ENCODE results near the gene CACNA1C.
A peak's percentile ranks its signal among the peaks of the same experiment; 100 is the strongest.

CACNA1C gene

GRCh38 chr12:2061402-2061801, 8.6 kb downstream of the CACNA1C start:
- intact Hi-C loops (cut with DNase I) = no loop called here
- DNase-seq = no peak

DNA sequence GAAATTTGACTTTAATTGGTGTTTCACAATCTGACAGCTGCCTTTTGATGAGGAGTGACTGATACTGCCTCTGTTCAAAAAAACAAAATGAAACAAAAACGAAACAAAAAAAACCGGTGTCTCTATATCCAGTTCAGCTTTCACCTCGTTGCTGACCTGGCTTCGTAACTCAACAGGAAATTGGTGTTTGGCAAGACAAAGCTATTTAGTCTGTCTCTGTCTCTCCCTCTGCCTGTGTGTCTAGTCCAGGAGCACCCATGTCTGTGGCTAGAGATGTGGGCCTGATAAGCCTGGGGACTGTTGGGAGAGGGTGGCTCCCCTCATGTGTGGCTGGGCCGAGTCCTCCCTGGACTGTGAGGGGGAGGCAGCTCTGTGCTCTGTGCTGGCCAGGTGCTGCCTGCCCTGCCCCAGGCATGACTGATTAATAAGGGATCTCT, 11.3 kb downstream of the CACNA1C start:
- DNase-seq = no peak

GRCh38 chr12:2068653-2069052, 15.9 kb downstream of the CACNA1C start:
- DNase-seq = no peak
- intact Hi-C loops (cut with DNase I) = no loop called here

More for the DNA sequence above, 11.3 kb downstream of the CACNA1C start:
- intact Hi-C loops (cut with DNase I) = no loop called here

DNA sequence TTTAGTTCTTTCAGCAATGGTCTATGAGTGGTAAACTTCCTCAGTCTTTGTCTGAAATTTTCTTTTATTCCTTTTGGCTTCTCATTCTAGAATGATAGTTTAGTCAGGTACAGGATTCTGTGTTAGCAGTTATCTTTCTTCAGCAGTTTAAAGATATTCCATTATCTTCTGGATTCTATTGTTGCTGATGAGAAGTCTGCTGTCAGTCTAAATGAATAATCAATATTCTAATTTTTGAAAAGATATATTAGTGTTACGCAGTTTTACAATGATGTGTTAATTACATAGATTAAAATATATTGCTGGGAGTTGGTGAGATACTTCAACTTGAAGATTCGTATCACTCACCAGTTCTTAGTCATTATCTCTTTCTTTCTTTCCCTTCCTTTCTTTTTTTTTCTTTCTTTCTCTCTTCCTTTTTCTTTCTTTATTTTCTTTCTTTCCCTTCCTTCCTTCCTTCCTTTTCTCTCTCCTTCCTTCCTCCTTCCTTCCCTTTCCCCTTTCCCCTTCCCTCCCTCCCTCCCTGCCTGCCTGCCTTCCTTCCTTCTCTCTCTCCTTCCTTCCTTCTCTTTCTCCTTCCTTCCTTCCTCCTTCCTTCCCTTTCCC, 17.8 kb downstream of the CACNA1C start:
- intact Hi-C loops (cut with DNase I) = no loop called here
- no peak for DNase-seq

DNA sequence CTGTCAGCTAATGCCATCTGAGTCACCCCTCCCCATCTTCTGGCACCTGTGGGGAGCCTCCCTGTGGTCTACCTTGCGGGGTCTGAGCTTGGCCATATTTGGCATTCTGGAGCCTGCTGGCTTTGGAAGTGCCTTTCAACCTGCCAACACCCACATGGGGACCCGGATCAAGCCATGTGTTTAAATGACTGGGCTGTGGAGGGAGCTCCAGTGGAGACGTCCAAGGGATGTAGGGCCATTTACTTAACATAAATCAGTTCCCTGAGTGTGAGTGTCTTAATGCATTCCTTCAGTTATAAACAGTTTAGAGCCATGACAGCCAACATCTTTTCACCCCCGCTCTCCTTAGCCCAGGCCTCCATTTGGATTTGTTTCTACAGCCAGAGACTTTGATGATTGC, 22.0 kb downstream of the CACNA1C start:
- intact Hi-C loops (cut with DNase I) = no loop called here
- DNase-seq = no peak

GRCh38 chr12:2075508-2076195, 22.9 kb downstream of the CACNA1C start:
- no peak for DNase-seq
- intact Hi-C loops (cut with DNase I) = no loop called here

- DNase-seq = peak in 3 of 42 donors; percentile 17 to 36 (median 23)
- intact Hi-C loops (cut with DNase I) = no loop called here
Observed at GRCh38 chr12:2076196-2076570, 23.4 kb downstream of the CACNA1C start.

GRCh38 chr12:2076728-2077127, 23.9 kb downstream of the CACNA1C start:
- intact Hi-C loops (cut with DNase I) = no loop called here
- no peak for DNase-seq

DNA sequence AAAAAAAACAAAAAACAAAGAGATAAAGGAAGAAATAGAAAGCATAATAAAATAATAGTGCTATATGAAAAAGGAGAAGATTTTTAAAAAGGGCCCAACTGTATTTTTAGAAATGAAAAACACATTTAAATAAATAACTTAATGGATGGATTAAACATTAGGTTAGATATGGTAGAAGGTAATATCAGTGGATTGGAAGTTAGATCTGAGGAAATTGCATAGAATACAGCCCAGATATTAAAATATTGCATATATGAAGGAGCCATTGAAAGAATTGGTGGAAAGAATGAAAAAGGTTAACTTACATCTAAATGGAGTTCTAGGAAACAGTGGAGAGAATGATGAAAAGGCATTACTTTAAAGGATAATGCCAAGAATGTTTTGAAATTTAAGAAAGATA, 27.8 kb downstream of the CACNA1C start:
- no peak for DNase-seq
- intact Hi-C loops (cut with DNase I) = no loop called here

- intact Hi-C loops (cut with DNase I) = no loop called here
- DNase-seq = no peak
Observed at GRCh38 chr12:2082321-2082720, 29.5 kb downstream of the CACNA1C start.

DNA sequence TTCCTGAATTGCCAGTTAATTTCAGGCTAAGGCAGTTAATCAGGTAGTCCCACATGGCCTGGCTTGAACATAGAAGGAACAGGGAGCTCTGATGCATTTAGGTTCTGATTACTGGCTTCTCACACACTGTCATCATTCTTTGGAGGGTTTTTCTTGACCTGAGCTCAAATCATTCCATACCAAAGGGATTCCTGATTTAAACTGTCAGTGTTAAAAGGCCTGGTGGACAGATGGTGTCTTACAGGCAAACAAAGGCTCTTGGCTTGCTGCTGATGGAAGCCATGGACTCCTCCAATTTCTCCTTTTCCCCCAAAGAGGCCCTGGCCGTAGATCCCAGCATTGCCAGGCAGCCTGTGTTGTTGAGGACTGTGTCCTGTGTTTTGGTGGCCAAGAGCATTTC, 30.2 kb downstream of the CACNA1C start:
- no peak for DNase-seq
- intact Hi-C loops (cut with DNase I) = no loop called here

DNA sequence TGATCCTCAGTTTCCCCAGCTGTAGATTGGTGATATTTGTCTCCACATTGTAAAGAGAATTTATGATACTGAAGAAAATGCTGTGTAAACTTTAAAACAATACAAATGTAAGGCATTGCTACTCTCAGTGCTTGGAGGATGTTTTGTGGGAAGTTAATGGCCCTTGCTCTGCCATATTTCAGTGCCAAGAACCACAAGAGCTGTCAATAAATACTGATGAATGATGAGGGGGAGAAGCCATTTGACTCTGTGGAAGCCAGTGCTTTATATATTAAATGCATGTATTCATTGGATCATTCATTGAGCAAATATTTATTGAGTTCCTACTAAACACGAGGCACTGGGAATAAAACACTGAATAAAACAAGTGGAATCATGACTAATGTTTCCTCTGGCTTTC, 30.8 kb downstream of the CACNA1C start:
- no peak for DNase-seq
- intact Hi-C loops (cut with DNase I) = no loop called here

DNA sequence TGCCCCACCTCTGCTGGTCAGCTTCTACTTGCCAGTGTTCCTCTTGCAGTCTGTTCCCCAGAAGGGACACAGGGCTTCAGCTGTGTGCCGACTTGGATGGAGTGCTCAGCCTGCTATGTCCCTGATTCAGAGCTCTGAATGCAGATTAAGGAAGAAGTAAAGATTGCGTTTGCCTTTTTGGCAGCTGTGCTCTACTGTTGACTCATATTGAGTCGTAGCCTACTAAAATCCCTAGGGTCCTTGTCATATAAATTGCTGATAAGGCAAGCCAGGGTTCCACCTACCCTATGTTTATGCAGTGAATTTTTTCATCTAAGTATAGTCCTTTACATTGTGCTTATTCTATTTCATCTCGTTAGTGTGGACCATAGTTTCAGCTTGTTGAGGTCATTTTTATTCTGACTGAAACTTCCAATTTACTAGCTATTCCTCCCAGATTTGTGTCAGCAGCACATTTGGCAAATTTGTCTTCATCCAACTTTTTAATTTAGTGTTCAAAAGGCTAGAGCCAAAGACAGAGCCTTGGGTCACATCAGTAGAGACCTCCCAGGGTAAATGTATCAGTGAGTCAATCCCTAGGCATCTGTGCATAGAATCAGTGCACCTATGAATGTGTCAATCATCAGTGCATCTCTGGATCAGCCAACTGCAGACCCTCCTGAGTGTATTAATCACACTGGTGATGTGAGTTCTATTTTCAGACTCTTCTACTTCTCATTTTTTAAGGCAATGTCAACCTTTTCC, 31.9 kb downstream of the CACNA1C start:
- intact Hi-C loops (cut with DNase I) = no loop called here
- DNase-seq = peak in 1 of 42 donors; percentile 52

DNA sequence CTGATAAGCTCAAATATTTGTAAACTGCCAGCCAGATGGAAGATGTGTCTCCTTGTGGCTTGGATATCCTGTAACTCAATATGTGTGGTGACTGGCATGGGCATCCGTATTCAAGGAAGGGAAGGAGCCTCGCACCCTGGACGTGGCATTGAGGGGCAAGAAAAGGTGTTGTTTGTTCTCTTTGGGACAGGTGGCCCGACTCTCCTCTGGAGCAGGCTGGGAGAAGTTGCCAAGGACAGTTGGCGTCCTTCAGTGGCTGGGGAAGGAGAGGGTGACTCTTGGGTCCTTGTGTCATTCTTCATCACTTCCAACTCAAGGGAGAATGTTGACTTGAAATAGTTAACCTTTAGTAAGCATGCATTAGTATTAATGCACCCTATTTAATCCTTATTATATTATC, 39.6 kb downstream of the CACNA1C start:
- intact Hi-C loops (cut with DNase I) = no loop called here
- no peak for DNase-seq

GRCh38 chr12:2092890-2093289, 40.1 kb downstream of the CACNA1C start:
- DNase-seq = no peak

GRCh38 chr12:2094597-2094996, 41.8 kb downstream of the CACNA1C start:
- intact Hi-C loops (cut with DNase I) = no loop called here
- no peak for DNase-seq

More at GRCh38 chr12:2092890-2093289, 40.1 kb downstream of the CACNA1C start:
- intact Hi-C loops (cut with DNase I) = no loop called here

DNA sequence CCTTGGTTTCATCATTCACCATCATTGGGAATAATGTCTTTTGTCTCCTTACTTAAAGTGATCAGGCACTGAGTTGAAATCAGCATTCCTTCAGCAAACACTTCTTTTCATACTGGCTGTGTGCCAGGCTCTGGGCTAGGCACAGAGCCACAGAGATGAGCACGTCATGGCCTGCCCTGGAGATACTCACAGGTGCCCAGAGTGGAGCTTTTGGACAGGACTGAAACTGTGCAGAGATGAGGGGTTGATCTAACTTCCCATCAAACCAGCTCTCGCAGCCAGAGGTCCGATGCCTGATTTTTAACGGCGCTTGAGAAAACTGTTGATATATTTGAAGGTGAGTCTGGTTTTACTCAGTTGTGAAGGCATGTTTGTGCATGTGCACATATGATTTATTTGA, 43.1 kb downstream of the CACNA1C start:
- DNase-seq = no peak

DNA sequence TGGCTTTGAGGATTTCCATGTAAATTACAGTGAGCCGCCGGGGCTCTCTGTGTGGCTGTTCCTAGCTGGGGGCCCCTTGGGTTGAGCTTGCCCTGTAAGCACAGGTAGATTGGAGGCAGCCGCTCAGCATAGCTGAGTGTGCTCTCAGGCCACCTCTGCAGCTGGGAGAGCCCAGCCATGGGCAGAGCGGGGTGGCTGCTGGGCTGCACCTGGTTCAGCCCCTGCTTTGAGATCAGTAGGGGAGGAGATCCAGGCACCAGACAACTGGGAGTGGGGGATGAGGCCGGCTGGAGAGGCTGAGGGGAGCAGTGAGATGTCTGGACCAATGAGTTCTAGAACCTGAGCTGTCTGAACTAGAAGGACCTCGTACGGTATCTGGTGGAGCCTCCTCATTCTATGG, 44.8 kb downstream of the CACNA1C start:
- intact Hi-C loops (cut with DNase I) = no loop called here
- no peak for DNase-seq

More for the DNA sequence above, 43.1 kb downstream of the CACNA1C start:
- intact Hi-C loops (cut with DNase I) = no loop called here

DNA sequence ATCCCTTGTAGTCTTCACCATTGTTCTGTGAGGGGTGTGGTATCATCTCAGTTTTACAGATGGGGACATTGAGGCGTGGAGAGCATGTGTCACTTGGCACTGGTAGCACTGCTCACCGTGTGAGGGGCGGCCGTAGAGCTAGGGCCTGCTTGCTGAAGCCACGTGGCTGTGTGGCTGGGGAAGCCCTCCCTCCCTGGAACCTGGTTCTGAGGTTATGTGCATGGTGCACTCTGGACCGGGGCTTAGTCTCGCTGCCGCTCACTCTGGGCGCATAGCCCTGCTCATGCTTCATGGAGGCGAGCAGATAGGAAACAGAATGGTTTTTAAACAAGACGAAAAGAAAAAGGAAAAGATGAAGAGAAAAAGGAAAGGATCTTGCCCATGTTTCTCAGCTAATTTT, 46.1 kb downstream of the CACNA1C start:
- peak in 1 of 42 donors; percentile 7 for DNase-seq
- intact Hi-C loops (cut with DNase I) = no loop called here

DNA sequence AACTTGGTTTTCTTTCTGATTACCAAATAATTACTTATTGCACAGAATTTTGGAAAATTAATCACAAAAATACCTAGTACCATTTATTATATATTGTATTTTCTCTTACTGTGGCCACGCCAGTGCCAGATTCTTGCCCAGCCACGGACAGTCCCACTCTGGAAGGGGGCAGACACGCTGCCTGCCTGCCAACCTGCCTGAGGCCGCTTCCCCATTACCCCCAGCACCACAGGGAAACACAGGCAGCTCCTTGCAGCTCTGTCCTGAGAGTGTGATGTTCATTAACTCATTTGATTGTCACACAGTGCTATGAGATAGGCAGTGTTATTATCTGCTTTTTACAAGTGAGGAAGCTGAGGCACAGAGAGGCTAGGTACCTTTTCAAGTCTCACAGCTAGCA, 46.8 kb downstream of the CACNA1C start:
- intact Hi-C loops (cut with DNase I) = no loop called here
- no peak for DNase-seq

Data from head of caudate nucleus (tissue), 42 donors.